OCI-LY7 (cell line): ENCODE results near the gene AS3MT. TPM values are rescaled to one million over a fixed set of nuclear protein-coding genes. Genes with fewer than 3 reads are reported as not detected.

ENCODE experiments used
- BruUV-seq: library from RNA; stranded (reverse); fragments of 400-500 nt; replicated peaks from 2 replicates; lab custom pipeline; 2021; lab: Mats Ljungman, UMichigan
- CTCF ChIA-PET: fragments of 300-600 bp; sonication (Branson Sonifier 250); formaldehyde crosslinking; loops from one replicate; lab custom pipeline; 2022; ENCODE audit warnings: antibody characterized with exemption; ENCODE audit not compliant: unreplicated experiment; lab: Charles Lee
- POLR2A ChIA-PET: fragments of 300-600 bp; sonication (Branson Sonifier 250); formaldehyde crosslinking; loops from one replicate; lab custom pipeline; 2022; ENCODE audit warnings: antibody characterized with exemption; lab: Charles Lee
- DNase-seq: peaks from one replicate; pipeline ENCODE4 v3.0.0-alpha.2; 2015; ENCODE audit warnings: low spot score
- H2AFZ ChIP-seq: fragments of 200-600 bp; sonication (generic), shearing (Covaris generic); 2 replicates; pipeline ENCODE4 v1.6.1; 2014; ENCODE audit warnings: mild to moderate bottlenecking, antibody characterized with exemption, low read length, moderate library complexity
- H3K27ac ChIP-seq: fragments of 200-600 bp; sonication (generic); 2 replicates; pipeline ENCODE4 v1.5.1; 2014; ENCODE audit warnings: mixed run types, low read depth, mild to moderate bottlenecking, moderate library complexity, low read length, inconsistent platforms; ENCODE audit not compliant: poor library complexity, severe bottlenecking
- H3K36me3 ChIP-seq: fragments of 200-600 bp; sonication (generic); 2 replicates; pipeline ENCODE4 v1.6.1; 2014; ENCODE audit warnings: mild to moderate bottlenecking, antibody characterized with exemption, low read length, moderate library complexity, mixed read lengths; ENCODE audit not compliant: insufficient read depth
- H3K4me1 ChIP-seq: fragments of 200-600 bp; sonication (generic); 2 replicates; pipeline ENCODE4 v1.5.1; 2014; ENCODE audit warnings: mild to moderate bottlenecking, low read length; ENCODE audit not compliant: insufficient read depth, poor library complexity, severe bottlenecking
- H3K4me2 ChIP-seq: fragments of 200-600 bp; sonication (generic); 2 replicates; pipeline ENCODE4 v1.6.1; 2014; ENCODE audit warnings: mild to moderate bottlenecking, low read length
- H3K4me3 ChIP-seq: fragments of 200-600 bp; sonication (generic); 2 replicates; pipeline ENCODE4 v1.5.1; 2014; ENCODE audit warnings: mild to moderate bottlenecking, low read depth, low read length; ENCODE audit not compliant: poor library complexity, severe bottlenecking
- H3K79me2 ChIP-seq: fragments of 200-600 bp; sonication (generic); 2 replicates; pipeline ENCODE4 v1.6.1; 2016; ENCODE audit warnings: low read depth, mild to moderate bottlenecking, low read length, moderate library complexity, mixed read lengths; ENCODE audit not compliant: insufficient read depth
- H3K9me2 ChIP-seq: fragments of 200-600 bp; sonication (generic); 2 replicates; pipeline ENCODE4 v1.6.1; 2016; ENCODE audit warnings: mild to moderate bottlenecking, low read length, mixed read lengths; ENCODE audit not compliant: insufficient read depth
- H3K9me3 ChIP-seq: fragments of 200-600 bp; sonication (generic); 2 replicates; pipeline ENCODE4 v1.6.1; 2014; ENCODE audit warnings: mild to moderate bottlenecking, mixed run types, low read length, mixed read lengths
- H4K20me1 ChIP-seq: fragments of 200-600 bp; sonication (generic); 2 replicates; pipeline ENCODE4 v1.6.1; 2014; ENCODE audit warnings: mild to moderate bottlenecking, antibody characterized with exemption, low read length, moderate library complexity, mixed read lengths; ENCODE audit not compliant: insufficient read depth
- EZH2phosphoT487 ChIP-seq: fragments of 200-600 bp; sonication (generic); IDR thresholded peaks from 2 replicates; pipeline ENCODE4 v1.6.1; 2018; ENCODE audit warnings: low read depth, borderline replicate concordance, mild to moderate bottlenecking, mixed run types, antibody characterized with exemption, low read length, moderate library complexity, mixed read lengths
- intact Hi-C: fragments of 100-400 bp; cut with micrococcal nuclease; formaldehyde crosslinking; loops from one replicate; pipeline ENCODE4 v1.10.0; 2022; ENCODE audit not compliant: unreplicated experiment
- total RNA-seq, 2 experiments: library from RNA; depleted of rRNA in 1 of 2; stranded (reverse); fragments of >200 nt in 1 of 2; shearing (Covaris generic) in 1 of 2; gene quantifications; 2 replicates each; pipeline ENCODE4 v1.2.3, GENCODE V29; 2014 to 2022
- TF ChIP-seq, protein P1 (sequence below): fragments of 200-600 bp; sonication (generic); conservative IDR thresholded peaks from 2 replicates; pipeline ENCODE4 v1.5.1; 2014; ENCODE audit warnings: mild to moderate bottlenecking, antibody characterized with exemption, low read length, moderate library complexity, mixed read lengths

AS3MT gene
- total RNA-seq, 2 experiments from 2014 or later, result not detected

DNA sequence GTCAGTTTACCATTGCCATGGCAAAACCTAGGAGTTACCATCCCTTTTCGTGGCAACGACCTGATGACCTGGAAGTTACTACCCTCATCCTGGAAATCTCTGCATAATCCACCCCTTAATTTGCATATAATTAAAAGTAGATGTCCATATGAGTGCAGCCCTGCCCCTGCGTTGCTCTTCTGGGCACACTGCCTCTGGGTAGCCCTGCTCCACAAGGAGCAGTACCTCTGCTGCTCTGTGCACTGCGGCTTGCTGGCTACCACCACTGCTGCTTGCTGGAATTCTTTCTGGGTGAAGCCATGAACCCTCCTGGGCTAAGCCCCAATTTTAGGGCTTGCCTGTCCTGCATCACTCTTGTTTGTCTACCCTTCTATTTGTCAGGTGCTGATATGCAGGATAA lies 44.6 kb upstream of the AS3MT start:
- ChIA-PET CTCF (no interaction called here), POLR2A (no interaction called here)
- no peak for TF ChIP-seq EZH2phosphoT487
- TF ChIP-seq, protein P1, sequence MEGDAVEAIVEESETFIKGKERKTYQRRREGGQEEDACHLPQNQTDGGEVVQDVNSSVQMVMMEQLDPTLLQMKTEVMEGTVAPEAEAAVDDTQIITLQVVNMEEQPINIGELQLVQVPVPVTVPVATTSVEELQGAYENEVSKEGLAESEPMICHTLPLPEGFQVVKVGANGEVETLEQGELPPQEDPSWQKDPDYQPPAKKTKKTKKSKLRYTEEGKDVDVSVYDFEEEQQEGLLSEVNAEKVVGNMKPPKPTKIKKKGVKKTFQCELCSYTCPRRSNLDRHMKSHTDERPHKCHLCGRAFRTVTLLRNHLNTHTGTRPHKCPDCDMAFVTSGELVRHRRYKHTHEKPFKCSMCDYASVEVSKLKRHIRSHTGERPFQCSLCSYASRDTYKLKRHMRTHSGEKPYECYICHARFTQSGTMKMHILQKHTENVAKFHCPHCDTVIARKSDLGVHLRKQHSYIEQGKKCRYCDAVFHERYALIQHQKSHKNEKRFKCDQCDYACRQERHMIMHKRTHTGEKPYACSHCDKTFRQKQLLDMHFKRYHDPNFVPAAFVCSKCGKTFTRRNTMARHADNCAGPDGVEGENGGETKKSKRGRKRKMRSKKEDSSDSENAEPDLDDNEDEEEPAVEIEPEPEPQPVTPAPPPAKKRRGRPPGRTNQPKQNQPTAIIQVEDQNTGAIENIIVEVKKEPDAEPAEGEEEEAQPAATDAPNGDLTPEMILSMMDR, result no peak
- Histone ChIP-seq H3K27ac (no peak overlapping the region), H4K20me1 (no peaks in the 10 kb centered on the region), H2AFZ (no peak overlapping the region), H3K9me2 (no peaks in the 10 kb centered on the region), H3K36me3 (no peaks in the 10 kb centered on the region), H3K4me2 (no peak overlapping the region), H3K79me2 (no peaks in the 10 kb centered on the region), H3K9me3 (no peaks in the 10 kb centered on the region), H3K4me3 (no peak overlapping the region), H3K4me1 (no peaks in the 10 kb centered on the region)
- intact Hi-C loops, result loop anchor here (5.0 kb wide), 1 partner anchor 72 kb away; no protein-coding TSS in a partner anchor
- BruUV-seq, result no TSS peak
- DNase-seq, result no peak

DNA sequence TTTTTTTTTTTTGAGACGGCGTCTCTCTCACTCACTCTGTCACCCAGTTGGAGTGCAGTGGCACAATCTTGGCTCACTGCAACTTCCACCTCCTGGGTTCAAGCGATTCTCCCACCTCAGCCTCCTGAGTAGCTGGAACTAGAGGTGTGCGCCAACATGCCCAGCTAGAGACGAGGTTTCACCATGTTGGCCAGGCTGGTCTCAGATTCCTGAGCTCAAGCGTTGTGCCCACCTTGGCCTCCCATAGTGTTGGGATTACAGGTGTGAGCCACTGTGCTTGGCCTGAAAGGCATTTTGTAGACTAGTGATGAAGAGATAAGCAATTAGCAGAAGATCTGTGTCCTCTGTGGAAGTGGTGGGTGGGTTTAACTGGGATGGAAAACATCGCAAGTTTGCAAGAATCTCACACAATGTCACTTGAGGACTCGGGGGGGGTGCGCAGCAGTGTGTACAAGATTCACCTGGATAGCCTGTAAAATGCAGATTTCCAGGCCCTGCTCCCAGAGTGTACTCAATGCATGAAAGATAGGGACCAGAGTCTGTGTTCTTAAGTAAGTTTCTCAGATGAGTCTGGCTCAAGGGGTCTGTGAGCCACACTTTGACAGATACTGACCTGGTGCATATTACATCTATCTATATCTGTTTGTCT lies 43.0 kb upstream of the AS3MT start:
- no peaks in the 10 kb centered on the region for H3K36me3 ChIP-seq
- DNase-seq, result no peak
- H3K27ac ChIP-seq, result no peak overlapping the region
- no peaks in the 10 kb centered on the region for H4K20me1 ChIP-seq
- no peaks in the 10 kb centered on the region for H3K79me2 ChIP-seq
- POLR2A ChIA-PET, result interaction anchor here (0.6 kb wide), 1 partner anchor 95 kb away, joined by 3 read pairs; no protein-coding TSS in a partner anchor
- H3K9me3 ChIP-seq, result no peaks in the 10 kb centered on the region
- CTCF ChIA-PET, result no interaction called here
- H3K9me2 ChIP-seq, result no peaks in the 10 kb centered on the region
- H3K4me2 ChIP-seq, result no peak overlapping the region
- no TSS peak for BruUV-seq
- no peak overlapping the region for H2AFZ ChIP-seq
- H3K4me3 ChIP-seq, result no peak overlapping the region
- H3K4me1 ChIP-seq, result no peaks in the 10 kb centered on the region
- intact Hi-C loops, result loop anchor here (5.0 kb wide), 1 partner anchor 74 kb away; no protein-coding TSS in a partner anchor
- TF ChIP-seq, protein P1, result no peak
- no peak for TF ChIP-seq EZH2phosphoT487

DNA sequence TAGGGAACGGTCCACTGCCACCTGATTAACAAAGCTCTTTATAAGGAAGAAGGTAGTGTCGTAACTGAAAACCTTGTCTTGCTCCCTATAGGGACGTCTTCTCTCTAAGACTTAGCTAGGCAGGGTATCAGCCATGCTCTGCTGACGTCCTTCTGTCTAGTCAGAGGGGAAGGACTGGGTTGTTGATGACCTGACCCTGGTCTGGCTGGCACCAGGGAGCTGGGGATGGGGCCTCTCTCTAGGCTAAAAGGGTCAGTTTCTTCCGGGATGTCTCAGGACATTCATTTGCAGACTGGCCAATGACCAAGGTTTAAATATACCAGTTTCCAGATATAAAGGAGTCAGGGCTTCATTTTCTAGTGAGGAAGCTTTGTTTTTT lies 41.7 kb upstream of the AS3MT start:
- Histone ChIP-seq H3K4me2 (no peak overlapping the region), H3K36me3 (no peaks in the 10 kb centered on the region), H3K4me3 (no peak overlapping the region), H3K4me1 (no peaks in the 10 kb centered on the region), H3K79me2 (no peaks in the 10 kb centered on the region), H3K9me2 (no peaks in the 10 kb centered on the region), H3K9me3 (no peaks in the 10 kb centered on the region), H4K20me1 (no peaks in the 10 kb centered on the region), H2AFZ (no peak overlapping the region), H3K27ac (no peak overlapping the region)
- no peak for DNase-seq
- TF ChIP-seq, protein P1, result no peak
- TF ChIP-seq EZH2phosphoT487, result no peak
- CTCF ChIA-PET, result no interaction called here
- POLR2A ChIA-PET, result interaction anchor here (0.6 kb wide), 1 partner anchor 539 kb away, joined by 3 read pairs; no protein-coding TSS in a partner anchor
- BruUV-seq, result no TSS peak
- intact Hi-C loops, result loop anchor here (5.0 kb wide), 1 partner anchor 75 kb away; no protein-coding TSS in a partner anchor
